ENCODE data around the gene PRKAG2.

Gene PRKAG2

DNA sequence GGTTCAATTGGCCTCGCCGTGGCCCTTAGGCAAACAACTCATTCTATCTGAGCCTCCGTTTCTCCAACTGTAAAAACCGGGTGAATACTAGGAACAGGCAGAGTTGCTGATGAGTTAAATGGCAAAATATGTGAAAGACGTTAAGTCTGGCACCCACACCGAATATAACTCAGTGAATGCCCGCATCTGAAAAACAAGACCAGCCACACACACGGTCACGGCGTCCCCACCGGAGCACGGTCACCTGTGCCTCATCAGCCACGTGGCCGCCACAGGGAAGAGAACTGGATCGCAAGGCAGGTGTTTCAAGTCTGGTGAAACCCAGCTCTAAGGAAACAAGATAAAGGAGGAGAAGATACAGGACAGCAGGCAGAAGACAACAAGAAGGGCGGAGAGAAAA lies 20.4 kb downstream of the PRKAG2 start:
- Histone ChIP-seq H4K8ac (ENCODE audit: low read depth, low read length) (no peak overlapping the region), H3K27me3 (ENCODE audit: insufficient read depth, low read length) (no peaks in the 10 kb centered on the region), H3K79me1 (ENCODE audit: low read length) (no peaks in the 10 kb centered on the region), H3K18ac (ENCODE audit: low read length) (no peak overlapping the region), H2AK5ac (ENCODE audit: low read length) (no peak overlapping the region), H3K79me2 (ENCODE audit: control insufficient read depth, insufficient read depth, low read length, poor library complexity) (no peaks in the 10 kb centered on the region), H3K36me3 (ENCODE audit: control insufficient read depth in 1 of 2, insufficient read depth in 2 of 2, low read length in 2 of 2) (no peaks in the 10 kb centered on the region), H3K27ac (ENCODE audit: low read depth, low read length) (no peak overlapping the region), H3K4me1 (ENCODE audit: control insufficient read depth in 1 of 2, insufficient read depth in 2 of 2, low read length in 2 of 2) (peaks cover 2 to 9% of the 10 kb centered on the region in 2 experiments), H2BK5ac (ENCODE audit: low read depth, low read length, poor library complexity) (no peak overlapping the region), H4K91ac (ENCODE audit: low read depth, low read length) (no peak overlapping the region), H3K14ac (ENCODE audit: low read length) (no peak overlapping the region), H2AFZ (ENCODE audit: insufficient read depth, low read length, poor library complexity) (no peak overlapping the region), H3K4me2 (ENCODE audit: low read length) (no peak overlapping the region), H3K9me3 (ENCODE audit: insufficient read depth, low read depth, low read length) (peaks cover 6% of the 10 kb centered on the region), H3K4ac (ENCODE audit: low read depth, low read length) (no peak overlapping the region), H2BK120ac (ENCODE audit: insufficient read depth, low read length, poor library complexity) (no peak overlapping the region), H3K23ac (ENCODE audit: low read length) (no peak overlapping the region), H2BK12ac (ENCODE audit: low read length) (no peak overlapping the region), H3K4me3 (ENCODE audit: low read depth, low read length) (no peak overlapping the region), H3K9ac (ENCODE audit: low read length) (no peak overlapping the region), H4K12ac (ENCODE audit: low read depth, low read length) (no peak overlapping the region)
- DNase-seq: peak; percentile 77 to 90
- no CpG with 5 or more reads among the region's 16 CpGs for WGBS (ENCODE audit: extremely low coverage, insufficient coverage, insufficient read length)

DNA sequence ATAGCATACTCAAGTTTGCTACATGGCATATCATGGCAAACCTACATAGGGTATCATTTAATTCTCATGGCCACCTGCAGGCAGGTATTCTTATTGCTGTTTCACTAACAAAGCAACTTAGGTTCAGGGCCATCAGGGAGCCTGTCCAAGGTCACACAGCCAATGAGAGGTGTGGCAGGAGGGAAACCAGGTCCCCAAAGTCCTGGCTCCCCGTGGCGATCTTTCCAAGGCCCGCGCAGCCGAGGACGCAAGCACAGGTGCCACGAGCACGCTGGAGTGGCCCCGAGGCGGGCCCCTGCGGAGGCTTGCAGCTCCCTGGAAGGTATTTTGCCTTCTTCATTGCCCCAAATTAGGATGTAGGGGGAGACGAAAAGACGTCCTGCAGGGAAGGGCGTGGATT lies 20.8 kb downstream of the PRKAG2 start:
- H4K8ac ChIP-seq (ENCODE audit: low read depth, low read length): no peak overlapping the region

DNA sequence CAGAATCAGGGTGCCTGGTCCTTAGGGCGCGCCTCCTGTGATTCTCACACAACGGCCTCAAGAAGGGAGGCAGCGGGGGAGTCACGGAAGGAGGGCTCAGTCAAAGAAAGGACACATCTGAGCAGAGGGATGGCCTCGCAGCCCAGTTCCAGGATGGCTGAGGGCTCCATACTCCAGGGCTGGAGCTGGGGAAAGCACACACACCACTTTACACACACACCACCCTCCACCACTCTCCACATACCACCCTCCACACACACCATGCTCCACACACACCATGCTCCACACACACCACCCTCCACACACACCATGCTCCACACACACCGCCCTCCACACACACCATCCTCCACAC lies 22.2 kb downstream of the PRKAG2 start:
- Histone ChIP-seq H3K4ac (ENCODE audit: low read depth, low read length) (no peak overlapping the region), H4K8ac (ENCODE audit: low read depth, low read length) (no peak overlapping the region), H3K18ac (ENCODE audit: low read length) (no peak overlapping the region), H3K9me3 (ENCODE audit: insufficient read depth, low read depth, low read length) (peaks cover 6% of the 10 kb centered on the region), H3K9ac (ENCODE audit: low read length) (no peak overlapping the region), H2AK5ac (ENCODE audit: low read length) (no peak overlapping the region), H3K79me2 (ENCODE audit: control insufficient read depth, insufficient read depth, low read length, poor library complexity) (no peaks in the 10 kb centered on the region), H3K4me3 (ENCODE audit: low read depth, low read length) (no peak overlapping the region), H4K91ac (ENCODE audit: low read depth, low read length) (no peak overlapping the region), H4K12ac (ENCODE audit: low read depth, low read length) (no peak overlapping the region), H2BK5ac (ENCODE audit: low read depth, low read length, poor library complexity) (no peak overlapping the region), H3K14ac (ENCODE audit: low read length) (no peak overlapping the region), H2BK12ac (ENCODE audit: low read length) (no peak overlapping the region), H3K4me2 (ENCODE audit: low read length) (no peak overlapping the region), H3K4me1 (ENCODE audit: control insufficient read depth in 1 of 2, insufficient read depth in 2 of 2, low read length in 2 of 2) (peaks cover 9 to 17% of the 10 kb centered on the region in 2 experiments), H3K27ac (ENCODE audit: low read depth, low read length) (no peak overlapping the region), H3K36me3 (ENCODE audit: control insufficient read depth in 1 of 2, insufficient read depth in 2 of 2, low read length in 2 of 2) (no peaks in the 10 kb centered on the region), H2BK120ac (ENCODE audit: insufficient read depth, low read length, poor library complexity) (no peak overlapping the region), H3K23ac (ENCODE audit: low read length) (no peak overlapping the region), H2AFZ (ENCODE audit: insufficient read depth, low read length, poor library complexity) (no peak overlapping the region), H3K79me1 (ENCODE audit: low read length) (peaks cover 2% of the 10 kb centered on the region), H3K27me3 (ENCODE audit: insufficient read depth, low read length) (no peaks in the 10 kb centered on the region)
- no peak for DNase-seq
- no CpG with 5 or more reads among the region's 7 CpGs for WGBS (ENCODE audit: extremely low coverage, insufficient coverage, insufficient read length)

More for the DNA sequence above, 20.8 kb downstream of the PRKAG2 start:
- no peak overlapping the region for H2BK5ac ChIP-seq (ENCODE audit: low read depth, low read length, poor library complexity)
- H3K27me3 ChIP-seq (ENCODE audit: insufficient read depth, low read length): no peaks in the 10 kb centered on the region
- H4K91ac ChIP-seq (ENCODE audit: low read depth, low read length): no peak overlapping the region
- no peak overlapping the region for H2BK120ac ChIP-seq (ENCODE audit: insufficient read depth, low read length, poor library complexity)
- H2AK5ac ChIP-seq (ENCODE audit: low read length): no peak overlapping the region
- H3K9ac ChIP-seq (ENCODE audit: low read length): no peak overlapping the region
- no peaks in the 10 kb centered on the region for H3K36me3 ChIP-seq (ENCODE audit: control insufficient read depth in 1 of 2, insufficient read depth in 2 of 2, low read length in 2 of 2)
- no peak overlapping the region for H3K14ac ChIP-seq (ENCODE audit: low read length)
- H3K4me3 ChIP-seq (ENCODE audit: low read depth, low read length): no peak overlapping the region
- H3K4ac ChIP-seq (ENCODE audit: low read depth, low read length): no peak overlapping the region
- no peaks in the 10 kb centered on the region for H3K79me2 ChIP-seq (ENCODE audit: control insufficient read depth, insufficient read depth, low read length, poor library complexity)
- no peak overlapping the region for H3K18ac ChIP-seq (ENCODE audit: low read length)
- peak in 1 of 2 donors; percentile 62 for DNase-seq
- H4K12ac ChIP-seq (ENCODE audit: low read depth, low read length): no peak overlapping the region
- H3K9me3 ChIP-seq (ENCODE audit: insufficient read depth, low read depth, low read length): peaks cover 6% of the 10 kb centered on the region
- H3K4me1 ChIP-seq (ENCODE audit: control insufficient read depth in 1 of 2, insufficient read depth in 2 of 2, low read length in 2 of 2): peaks cover 5 to 12% of the 10 kb centered on the region in 2 experiments
- no peak overlapping the region for H3K23ac ChIP-seq (ENCODE audit: low read length)
- no peak overlapping the region for H3K27ac ChIP-seq (ENCODE audit: low read depth, low read length)
- H3K79me1 ChIP-seq (ENCODE audit: low read length): no peaks in the 10 kb centered on the region
- no peak overlapping the region for H3K4me2 ChIP-seq (ENCODE audit: low read length)
- no peak overlapping the region for H2AFZ ChIP-seq (ENCODE audit: insufficient read depth, low read length, poor library complexity)
- H2BK12ac ChIP-seq (ENCODE audit: low read length): no peak overlapping the region
- no CpG with 5 or more reads among the region's 14 CpGs for WGBS (ENCODE audit: extremely low coverage, insufficient coverage, insufficient read length)

DNA sequence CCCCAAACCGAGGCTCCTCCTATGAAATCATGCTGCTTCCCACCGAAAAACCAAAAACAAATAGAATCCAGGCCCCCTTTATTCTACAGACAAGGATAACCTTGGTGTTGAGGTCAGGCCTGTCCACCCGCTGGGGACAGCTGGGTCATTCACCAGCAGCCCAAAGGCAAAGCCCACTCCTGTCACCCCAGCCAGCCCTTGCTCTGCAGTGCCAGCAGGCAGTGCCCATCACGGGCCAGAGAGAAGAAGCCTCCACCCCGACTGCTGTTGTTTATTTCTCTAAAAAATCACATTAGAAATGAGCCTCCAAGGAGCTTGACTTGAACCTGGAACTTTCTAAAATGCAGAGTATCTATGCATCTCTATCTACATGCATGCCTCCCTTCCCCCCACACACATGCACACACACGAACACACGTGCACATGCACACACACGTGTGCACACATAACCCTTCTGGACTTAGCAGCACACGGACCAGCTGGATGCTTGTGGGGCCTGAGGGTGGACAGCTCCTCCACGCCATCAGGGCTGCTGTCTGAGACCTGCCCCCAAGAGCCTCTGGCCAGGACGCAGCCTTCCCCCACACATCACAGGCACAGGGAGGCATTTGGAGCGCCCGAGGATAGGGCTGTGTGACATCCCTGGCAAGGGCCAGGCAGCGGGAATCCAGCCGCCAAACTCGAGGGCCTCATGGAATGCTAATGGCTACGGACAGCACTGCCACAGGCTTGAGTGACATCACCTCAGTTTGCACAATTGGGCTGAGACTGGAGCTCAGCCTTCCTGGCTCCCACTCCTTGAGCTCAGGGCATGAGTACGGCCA lies 22.8 kb downstream of the PRKAG2 start:
- H4K12ac ChIP-seq (ENCODE audit: low read depth, low read length): no peak overlapping the region
- H3K23ac ChIP-seq (ENCODE audit: low read length): no peak overlapping the region
- H2BK120ac ChIP-seq (ENCODE audit: insufficient read depth, low read length, poor library complexity): no peak overlapping the region
- no CpG with 5 or more reads among the region's 18 CpGs for WGBS (ENCODE audit: extremely low coverage, insufficient coverage, insufficient read length)
- no peak overlapping the region for H3K18ac ChIP-seq (ENCODE audit: low read length)
- no peak overlapping the region for H3K4me3 ChIP-seq (ENCODE audit: low read depth, low read length)
- peaks cover 9 to 17% of the 10 kb centered on the region in 2 experiments for H3K4me1 ChIP-seq (ENCODE audit: control insufficient read depth in 1 of 2, insufficient read depth in 2 of 2, low read length in 2 of 2)
- H2AFZ ChIP-seq (ENCODE audit: insufficient read depth, low read length, poor library complexity): no peak overlapping the region
- H2BK5ac ChIP-seq (ENCODE audit: low read depth, low read length, poor library complexity): no peak overlapping the region
- H3K9ac ChIP-seq (ENCODE audit: low read length): no peak overlapping the region
- peaks cover 2% of the 10 kb centered on the region for H3K79me1 ChIP-seq (ENCODE audit: low read length)
- H4K91ac ChIP-seq (ENCODE audit: low read depth, low read length): no peak overlapping the region
- no peaks in the 10 kb centered on the region for H3K36me3 ChIP-seq (ENCODE audit: control insufficient read depth in 1 of 2, insufficient read depth in 2 of 2, low read length in 2 of 2)
- H3K27ac ChIP-seq (ENCODE audit: low read depth, low read length): no peak overlapping the region
- H3K4me2 ChIP-seq (ENCODE audit: low read length): no peak overlapping the region
- H3K9me3 ChIP-seq (ENCODE audit: insufficient read depth, low read depth, low read length): peaks cover 6% of the 10 kb centered on the region
- H4K8ac ChIP-seq (ENCODE audit: low read depth, low read length): no peak overlapping the region
- no peaks in the 10 kb centered on the region for H3K27me3 ChIP-seq (ENCODE audit: insufficient read depth, low read length)
- H2AK5ac ChIP-seq (ENCODE audit: low read length): no peak overlapping the region
- DNase-seq: peak; percentile 66 to 79
- H3K14ac ChIP-seq (ENCODE audit: low read length): no peak overlapping the region
- no peak overlapping the region for H2BK12ac ChIP-seq (ENCODE audit: low read length)
- H3K4ac ChIP-seq (ENCODE audit: low read depth, low read length): no peak overlapping the region
- H3K79me2 ChIP-seq (ENCODE audit: control insufficient read depth, insufficient read depth, low read length, poor library complexity): no peaks in the 10 kb centered on the region

Measured in trophoblast cell (in vitro differentiated cells and primary cell).